Mesenchymal stem cell (in vitro differentiated cells and primary cell): ENCODE data around the gene SLC2A1.

Source experiments
- DNase-seq: peaks from one replicate; pipeline ENCODE4 v3.0.0-alpha.2; 2013
- H2AFZ ChIP-seq: one replicate; pipeline ENCODE4 v1.6.1; 2013; ENCODE audit warnings: low read depth, mild to moderate bottlenecking, control low read depth, inconsistent platforms, low read length, moderate library complexity
- H2AK5ac ChIP-seq: 2 replicates; pipeline ENCODE4 v1.6.1; 2013; ENCODE audit warnings: low read length, moderate library complexity, mild to moderate bottlenecking, inconsistent platforms; ENCODE audit not compliant: severe bottlenecking
- H2BK120ac ChIP-seq: one replicate; pipeline ENCODE4 v1.6.1; 2013; ENCODE audit warnings: low read depth, mild to moderate bottlenecking, inconsistent platforms, low read length, moderate library complexity
- H2BK12ac ChIP-seq, 2 experiments: one replicate each; pipeline ENCODE4 v1.6.1; 2013; ENCODE audit warnings: inconsistent platforms in 2 of 2, low read length in 2 of 2, mild to moderate bottlenecking in 2 of 2, moderate library complexity in 2 of 2, control low read depth in 1 of 2
- H2BK15ac ChIP-seq: one replicate; pipeline ENCODE4 v1.6.1; 2013; ENCODE audit warnings: mild to moderate bottlenecking, low read depth, inconsistent platforms; ENCODE audit not compliant: poor library complexity, severe bottlenecking
- H2BK5ac ChIP-seq: 2 replicates; pipeline ENCODE4 v1.6.1; 2013; ENCODE audit warnings: low read depth, mild to moderate bottlenecking, low read length, control low read depth, inconsistent platforms; ENCODE audit not compliant: poor library complexity, severe bottlenecking
- H3K14ac ChIP-seq, 2 experiments: one replicate each; pipeline ENCODE4 v1.6.1; 2013; ENCODE audit warnings: inconsistent platforms in 2 of 2, low read length in 2 of 2, control low read depth in 1 of 2, mild to moderate bottlenecking in 1 of 2, moderate library complexity in 1 of 2
- H3K18ac ChIP-seq, 2 experiments: one replicate each; pipeline ENCODE4 v1.6.1; 2013; ENCODE audit warnings: inconsistent platforms in 2 of 2, low read length in 2 of 2, control low read depth in 1 of 2, low read depth in 1 of 2, mild to moderate bottlenecking in 1 of 2
- H3K23ac ChIP-seq, 2 experiments: one replicate each; pipeline ENCODE4 v1.6.1; 2013; ENCODE audit warnings: inconsistent platforms in 2 of 2, low read length in 2 of 2, mild to moderate bottlenecking in 2 of 2, moderate library complexity in 2 of 2, control low read depth in 1 of 2
- H3K27ac ChIP-seq: 2 replicates; pipeline ENCODE4 v1.5.1; 2013; ENCODE audit warnings: mild to moderate bottlenecking, moderate library complexity, low read length, control low read depth, inconsistent platforms; ENCODE audit not compliant: poor library complexity, severe bottlenecking
- H3K27me3 ChIP-seq, 2 experiments: 2 replicates each; pipeline versions ENCODE4 v1.6.1 to v1.7.0; 2013; ENCODE audit warnings: low read length in 2 of 2, mild to moderate bottlenecking in 2 of 2, moderate library complexity in 2 of 2, control low read depth in 1 of 2, inconsistent platforms in 1 of 2; ENCODE audit not compliant: control insufficient read depth in 1 of 2, insufficient read depth in 1 of 2
- H3K36me3 ChIP-seq, 2 experiments: 2 replicates each; pipeline versions ENCODE4 v1.6.1 to v1.7.0; 2013; ENCODE audit warnings: low read length in 2 of 2, control low read depth in 1 of 2, inconsistent platforms in 1 of 2, low read depth in 1 of 2, mild to moderate bottlenecking in 1 of 2; ENCODE audit not compliant: insufficient read depth in 2 of 2, control insufficient read depth in 1 of 2
- H3K4ac ChIP-seq, 2 experiments: one replicate each; pipeline ENCODE4 v1.6.1; 2013; ENCODE audit warnings: inconsistent platforms in 2 of 2, low read length in 2 of 2, mild to moderate bottlenecking in 2 of 2, moderate library complexity in 2 of 2, control low read depth in 1 of 2, low read depth in 1 of 2
- H3K4me1 ChIP-seq: 2 replicates; pipeline ENCODE4 v1.6.1; 2013; ENCODE audit warnings: low read depth, low read length, control low read depth; ENCODE audit not compliant: control insufficient read depth, insufficient read depth
- H3K4me2 ChIP-seq: 2 replicates; pipeline ENCODE4 v1.6.1; 2013; ENCODE audit warnings: low read length, mild to moderate bottlenecking, inconsistent platforms; ENCODE audit not compliant: poor library complexity, severe bottlenecking
- H3K4me3 ChIP-seq, 2 experiments: 2 replicates each; pipeline versions ENCODE4 v1.5.1 to v1.7.0; 2013; ENCODE audit warnings: low read length in 2 of 2, mild to moderate bottlenecking in 2 of 2, control low read depth in 1 of 2, low read depth in 1 of 2; ENCODE audit not compliant: insufficient read depth in 1 of 2
- H3K79me1 ChIP-seq: replicated peaks from 2 replicates; pipeline ENCODE4 v1.6.1; 2013; ENCODE audit warnings: mild to moderate bottlenecking, control low read depth, low read length, inconsistent platforms; ENCODE audit not compliant: poor library complexity, severe bottlenecking
- H3K9ac ChIP-seq: 2 replicates; pipeline ENCODE4 v1.7.0; 2013; ENCODE audit warnings: mild to moderate bottlenecking, low read length, moderate library complexity
- H3K9me3 ChIP-seq: 2 replicates; pipeline ENCODE4 v1.7.0; 2013; ENCODE audit warnings: mild to moderate bottlenecking, low read length; ENCODE audit not compliant: control insufficient read depth
- H4K8ac ChIP-seq: one replicate; pipeline ENCODE4 v1.6.1; 2013; ENCODE audit warnings: inconsistent platforms, mild to moderate bottlenecking, low read length, moderate library complexity
- H4K91ac ChIP-seq: one replicate; pipeline ENCODE4 v1.6.1; 2013; ENCODE audit warnings: mild to moderate bottlenecking, low read length, inconsistent platforms
- WGBS: methylation state at CpG from one replicate; pipeline ENCODE4 v1.1.7; 2013; ENCODE audit warnings: mixed read lengths; 5-methylcytosine and 5-hydroxymethylcytosine counted together

SLC2A1 gene

DNA sequence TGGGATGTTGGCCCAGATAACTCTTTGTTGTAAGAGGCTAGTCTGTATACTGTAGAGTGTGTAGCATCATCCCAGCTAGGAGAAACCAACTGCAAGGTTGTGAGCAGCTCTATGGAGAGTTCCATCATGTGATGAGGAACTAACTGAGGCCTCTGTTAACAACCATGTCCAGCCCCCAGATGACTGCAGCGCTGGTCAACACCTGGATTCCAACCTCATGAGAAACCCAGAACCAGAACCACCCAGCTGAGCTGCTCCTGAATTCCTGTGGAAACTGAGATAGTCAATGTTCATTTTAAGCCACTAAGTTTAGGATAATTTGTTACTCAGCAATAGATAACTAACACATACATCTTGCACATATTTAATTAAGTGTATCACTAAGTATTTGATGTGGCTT is 41.6 kb upstream of the SLC2A1 start:
- no peaks in the 10 kb centered on the region for H3K9me3 ChIP-seq
- H2AFZ ChIP-seq = no peak overlapping the region
- H3K79me1 ChIP-seq = no peaks in the 10 kb centered on the region
- H3K4me1 ChIP-seq = no peaks in the 10 kb centered on the region
- no peak overlapping the region for H3K14ac ChIP-seq
- no peak for DNase-seq
- no peak overlapping the region for H2AK5ac ChIP-seq
- H3K27me3 ChIP-seq = peaks cover 0 to 20% of the 10 kb centered on the region in 2 experiments
- H3K4me3 ChIP-seq = no peak overlapping the region
- H4K8ac ChIP-seq = no peak overlapping the region
- H3K18ac ChIP-seq = no peak overlapping the region
- no CpG with 5 or more reads among the region's 1 CpG for WGBS
- H2BK120ac ChIP-seq = no peak overlapping the region
- H3K27ac ChIP-seq = no peak overlapping the region
- H2BK15ac ChIP-seq = no peak overlapping the region
- H4K91ac ChIP-seq = no peak overlapping the region
- H3K36me3 ChIP-seq = no peaks in the 10 kb centered on the region
- H2BK12ac ChIP-seq = no peak overlapping the region
- no peak overlapping the region for H3K4ac ChIP-seq
- no peak overlapping the region for H2BK5ac ChIP-seq
- no peak overlapping the region for H3K4me2 ChIP-seq
- no peak overlapping the region for H3K23ac ChIP-seq
- H3K9ac ChIP-seq = no peak overlapping the region

DNA sequence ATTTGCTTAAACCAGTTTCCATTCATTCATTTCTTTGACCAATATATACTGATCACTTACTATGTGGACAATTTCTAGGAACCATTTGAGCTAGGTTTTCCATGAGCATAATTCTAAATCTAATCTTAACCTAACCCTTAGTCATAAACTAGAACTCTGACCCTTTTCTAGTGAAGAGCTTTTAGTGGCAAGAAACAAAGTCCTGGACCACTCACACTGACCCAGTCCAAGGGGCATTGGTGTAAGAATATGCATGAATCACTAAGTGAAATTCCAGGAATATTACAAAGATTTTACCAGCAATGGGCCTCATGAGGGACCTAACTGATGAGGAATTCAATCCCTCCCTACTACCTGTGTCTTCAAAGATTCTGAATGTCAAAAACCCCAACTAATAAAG is 40.6 kb upstream of the SLC2A1 start:
- Histone ChIP-seq H3K4ac (no peak overlapping the region), H2BK120ac (no peak overlapping the region), H4K8ac (no peak overlapping the region), H3K27me3 (peaks cover 0 to 13% of the 10 kb centered on the region in 2 experiments), H3K9me3 (no peaks in the 10 kb centered on the region), H3K18ac (no peak overlapping the region), H2AK5ac (no peak overlapping the region), H3K36me3 (no peaks in the 10 kb centered on the region), H3K9ac (no peak overlapping the region), H3K23ac (no peak overlapping the region), H3K4me1 (no peaks in the 10 kb centered on the region), H3K14ac (no peak overlapping the region), H3K4me3 (no peak overlapping the region), H4K91ac (no peak overlapping the region), H2BK5ac (no peak overlapping the region), H3K4me2 (no peak overlapping the region), H3K27ac (no peak overlapping the region), H2BK15ac (no peak overlapping the region), H2BK12ac (no peak overlapping the region), H3K79me1 (no peaks in the 10 kb centered on the region), H2AFZ (no peak overlapping the region)
- no peak for DNase-seq

DNA sequence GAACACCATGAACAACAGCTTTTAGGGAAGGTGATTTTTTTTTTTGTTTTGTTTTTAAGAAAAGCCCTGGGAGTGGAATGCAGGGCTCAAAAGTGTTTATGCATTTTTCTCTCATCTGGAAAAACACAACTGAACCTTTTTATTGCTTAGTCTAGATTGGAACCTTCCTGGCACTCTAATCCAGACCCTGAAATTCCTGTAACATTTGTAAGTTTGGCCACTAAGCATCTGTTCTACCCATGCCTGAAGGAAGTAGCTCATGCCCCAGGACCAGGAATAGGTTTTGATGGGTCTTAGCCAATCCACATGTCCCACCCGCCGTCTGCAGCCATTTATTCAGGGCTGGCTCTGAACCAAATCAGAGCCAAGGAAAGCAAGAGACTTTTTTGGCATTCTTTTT is 39.7 kb upstream of the SLC2A1 start:
- Histone ChIP-seq H2BK15ac (no peak overlapping the region), H2AFZ (no peak overlapping the region), H3K79me1 (no peaks in the 10 kb centered on the region), H3K4ac (no peak overlapping the region), H3K4me1 (no peaks in the 10 kb centered on the region), H3K23ac (no peak overlapping the region), H4K8ac (no peak overlapping the region), H3K9me3 (no peaks in the 10 kb centered on the region), H3K27ac (no peak overlapping the region), H2BK120ac (no peak overlapping the region), H4K91ac (no peak overlapping the region), H3K18ac (no peak overlapping the region), H3K4me3 (no peak overlapping the region), H3K4me2 (no peak overlapping the region), H3K36me3 (peaks cover 0 to 5% of the 10 kb centered on the region in 2 experiments), H2BK5ac (no peak overlapping the region), H3K14ac (no peak overlapping the region), H3K27me3 (peaks cover 0 to 8% of the 10 kb centered on the region in 2 experiments), H3K9ac (no peak overlapping the region), H2BK12ac (no peak overlapping the region), H2AK5ac (no peak overlapping the region)
- DNase-seq = no peak
- WGBS = 93% methylated on average over 2 of the region's 2 CpGs

DNA sequence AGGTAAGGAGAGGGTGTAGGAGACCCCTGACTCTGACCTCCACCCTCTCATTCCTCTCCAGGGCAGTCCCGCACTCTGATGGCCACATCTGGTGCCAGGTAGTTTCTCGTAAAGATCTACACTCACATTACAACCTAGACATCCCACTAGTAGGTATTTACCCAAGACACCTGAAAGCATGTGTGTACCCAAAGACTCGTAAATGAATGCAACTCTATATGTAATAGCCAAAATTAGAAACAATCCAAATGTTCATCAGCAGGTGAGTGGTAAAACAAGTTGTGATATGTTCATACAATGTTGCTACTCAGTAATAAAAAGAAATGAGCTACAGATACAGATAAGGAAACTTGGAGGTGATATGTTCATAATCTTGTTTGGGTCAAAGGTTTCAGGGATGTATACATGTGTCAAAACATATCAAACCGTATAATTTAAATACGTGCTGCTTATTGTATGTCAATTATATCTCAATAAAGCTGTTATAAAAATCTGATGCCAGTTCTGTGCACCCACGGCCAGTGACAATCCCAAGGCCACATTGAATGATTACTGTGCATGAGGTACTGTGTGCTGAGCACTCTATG is 37.8 kb upstream of the SLC2A1 start:
- no peak overlapping the region for H3K14ac ChIP-seq
- H3K9me3 ChIP-seq = no peaks in the 10 kb centered on the region
- no peak overlapping the region for H2BK12ac ChIP-seq
- H2AFZ ChIP-seq = no peak overlapping the region
- H3K4me1 ChIP-seq = no peaks in the 10 kb centered on the region
- no peak overlapping the region for H3K4me2 ChIP-seq
- H3K4ac ChIP-seq = no peak overlapping the region
- H2BK5ac ChIP-seq = no peak overlapping the region
- no peak overlapping the region for H3K4me3 ChIP-seq
- H3K9ac ChIP-seq = no peak overlapping the region
- H2AK5ac ChIP-seq = no peak overlapping the region
- 99% methylated on average over 3 of the region's 6 CpGs for WGBS
- peaks cover 0 to 5% of the 10 kb centered on the region in 2 experiments for H3K36me3 ChIP-seq
- no peaks in the 10 kb centered on the region for H3K79me1 ChIP-seq
- H3K27me3 ChIP-seq = no peaks in the 10 kb centered on the region
- no peak overlapping the region for H3K23ac ChIP-seq
- H3K18ac ChIP-seq = no peak overlapping the region
- no peak overlapping the region for H4K91ac ChIP-seq
- no peak overlapping the region for H4K8ac ChIP-seq
- H2BK15ac ChIP-seq = no peak overlapping the region
- no peak overlapping the region for H2BK120ac ChIP-seq
- no peak for DNase-seq
- H3K27ac ChIP-seq = no peak overlapping the region
